HG03045 (cell line): Measurements from ENCODE around the gene HSPB1.
"Not testable (repeated sequence)": the region's sequence is repeated elsewhere in the genome, so short reads cannot be mapped to it uniquely, and the experiment has no call there.

Source experiments
- ATAC-seq: cut with Tn5 transposase; IDR thresholded peaks from one replicate; pipeline ENCODE4 v1.9.1; 2021; ENCODE audit warnings: mild to moderate bottlenecking, moderate library complexity; ENCODE audit not compliant: unreplicated experiment

HSPB1 gene

GRCh38 chr7:76329479-76329878 lies 27.0 kb downstream of the HSPB1 start:
- no peak for ATAC-seq

- ATAC-seq, result no peak
Measured at GRCh38 chr7:76330261-76330660, 27.8 kb downstream of the HSPB1 start.

GRCh38 chr7:76330673-76331072 lies 28.2 kb downstream of the HSPB1 start:
- no peak for ATAC-seq

GRCh38 chr7:76332078-76332477 lies 29.6 kb downstream of the HSPB1 start:
- ATAC-seq, result no peak

GRCh38 chr7:76333511-76334101 lies 31.1 kb downstream of the HSPB1 start:
- ATAC-seq, result no peak

GRCh38 chr7:76334320-76334967 lies 32.0 kb downstream of the HSPB1 start:
- no peak for ATAC-seq

- ATAC-seq, result not testable (repeated sequence)
Measured at GRCh38 chr7:76335417-76335816, 32.9 kb downstream of the HSPB1 start.

- no peak for ATAC-seq
Measured at GRCh38 chr7:76336094-76336493, 33.6 kb downstream of the HSPB1 start.

- no peak for ATAC-seq
Measured at GRCh38 chr7:76337147-76337546, 34.7 kb downstream of the HSPB1 start.

GRCh38 chr7:76338298-76339084 lies 36.0 kb downstream of the HSPB1 start:
- ATAC-seq, result no peak

GRCh38 chr7:76340617-76341131 lies 38.2 kb downstream of the HSPB1 start:
- no peak for ATAC-seq

GRCh38 chr7:76342222-76342621 lies 39.7 kb downstream of the HSPB1 start:
- ATAC-seq, result no peak

- ATAC-seq, result no peak
Measured at GRCh38 chr7:76343294-76343930, 40.9 kb downstream of the HSPB1 start.

- no peak for ATAC-seq
Measured at GRCh38 chr7:76343931-76344321, 41.5 kb downstream of the HSPB1 start.

- no peak for ATAC-seq
Measured at GRCh38 chr7:76346097-76346496, 43.6 kb downstream of the HSPB1 start.

GRCh38 chr7:76346778-76347177 lies 44.3 kb downstream of the HSPB1 start:
- ATAC-seq, result no peak

- ATAC-seq, result no peak
Measured at GRCh38 chr7:76347710-76348109, 45.2 kb downstream of the HSPB1 start.

- no peak for ATAC-seq
Measured at GRCh38 chr7:76349313-76349885, 46.9 kb downstream of the HSPB1 start.

- no peak for ATAC-seq
Measured at GRCh38 chr7:76351372-76351771, 48.9 kb downstream of the HSPB1 start.

- peak; percentile 52 for ATAC-seq
Measured at GRCh38 chr7:76352193-76352592, 49.7 kb downstream of the HSPB1 start.

GRCh38 chr7:76353744-76354143 lies 51.3 kb downstream of the HSPB1 start:
- no peak for ATAC-seq
